ENCODE results near the gene MATN4.

MATN4 gene

GRCh38 chr20:45291526-45291925 lies 16.6 kb downstream of the MATN4 start:
- DNase-seq (ENCODE audit: low read depth in 1 of 2, low spot score in 1 of 2): no peak
- TF ChIP-seq POLR2AphosphoS5 (IDR thresholded peaks at IDR 0.05; ENCODE audit: low read depth) (no peak), CTCF (IDR thresholded peaks at IDR 0.05; ENCODE audit: insufficient read depth, low read length) (no peak), SPI1 (IDR thresholded peaks at IDR 0.05; ENCODE audit: borderline replicate concordance, low read depth) (no peak)
- Histone ChIP-seq H3K4me3 (replicated peaks; ENCODE audit: insufficient read depth, low read length) (no peak overlapping the region), H3K27me3 (ENCODE audit: insufficient read depth, poor library complexity, severe bottlenecking) (peaks cover 6% of the 10 kb centered on the region), H3K27ac (replicated peaks) (no peak overlapping the region)

- no peak overlapping the region for H3K4me3 ChIP-seq (replicated peaks; ENCODE audit: insufficient read depth, low read length)
Measured at GRCh38 chr20:45290677-45291355, 17.3 kb downstream of the MATN4 start.

GRCh38 chr20:45289942-45290676 lies 18.0 kb downstream of the MATN4 start:
- Histone ChIP-seq H3K27me3 (ENCODE audit: insufficient read depth, poor library complexity, severe bottlenecking) (peaks cover 6% of the 10 kb centered on the region), H3K27ac (replicated peaks) (no peak overlapping the region), H3K4me3 (replicated peaks; ENCODE audit: insufficient read depth, low read length) (no peak overlapping the region)
- DNase-seq (ENCODE audit: low read depth in 1 of 2, low spot score in 1 of 2): no peak
- TF ChIP-seq POLR2AphosphoS5 (IDR thresholded peaks at IDR 0.05; ENCODE audit: low read depth) (no peak), GABPA (IDR thresholded peaks at IDR 0.05; ENCODE audit: low read depth) (no peak), SPI1 (IDR thresholded peaks at IDR 0.05; ENCODE audit: borderline replicate concordance, low read depth) (no peak), REST (IDR thresholded peaks at IDR 0.05; ENCODE audit: insufficient replicate concordance, low read depth) (no peak), CTCF (IDR thresholded peaks at IDR 0.05; ENCODE audit: insufficient read depth, low read length) (no peak)

More at GRCh38 chr20:45290677-45291355, 17.3 kb downstream of the MATN4 start:
- Histone ChIP-seq H3K27me3 (ENCODE audit: insufficient read depth, poor library complexity, severe bottlenecking) (peaks cover 6% of the 10 kb centered on the region), H3K27ac (replicated peaks) (no peak overlapping the region)
- DNase-seq (ENCODE audit: low read depth in 1 of 2, low spot score in 1 of 2): peak; percentile 50 to 82
- TF ChIP-seq POLR2AphosphoS5 (IDR thresholded peaks at IDR 0.05; ENCODE audit: low read depth) (no peak), CTCF (IDR thresholded peaks at IDR 0.05; ENCODE audit: insufficient read depth, low read length) (peak; percentile 61)

GRCh38 chr20:45288860-45289259 lies 19.2 kb downstream of the MATN4 start:
- Histone ChIP-seq H3K27ac (replicated peaks) (no peak overlapping the region), H3K27me3 (ENCODE audit: insufficient read depth, poor library complexity, severe bottlenecking) (peaks cover 6% of the 10 kb centered on the region), H3K4me3 (replicated peaks; ENCODE audit: insufficient read depth, low read length) (no peak overlapping the region)
- TF ChIP-seq REST (IDR thresholded peaks at IDR 0.05; ENCODE audit: insufficient replicate concordance, low read depth) (no peak), SPI1 (IDR thresholded peaks at IDR 0.05; ENCODE audit: borderline replicate concordance, low read depth) (no peak), GABPA (IDR thresholded peaks at IDR 0.05; ENCODE audit: low read depth) (no peak)
- DNase-seq (ENCODE audit: low read depth in 1 of 2, low spot score in 1 of 2): no peak
